C4-2B (cell line): ENCODE measurements around the gene CHCHD6.

Experiments used
- CTCF ChIP-seq: fragments of 450-650 bp; conservative IDR thresholded peaks from 2 replicates; pipeline ENCODE4 v1.5.1; 2017; ENCODE audit warnings: mild to moderate bottlenecking
- ZFX ChIP-seq: fragments of 450-650 bp; IDR thresholded peaks from 2 replicates; pipeline ENCODE4 v1.6.1; 2017

- TF ChIP-seq CTCF, result no peak
- no peak for TF ChIP-seq ZFX
Observed at GRCh38 chr3:126745760-126746394, 41.8 kb downstream of the CHCHD6 start.
